Glomerular visceral epithelial cell (primary cell): ENCODE data around the gene ABCD1.

Experiments used
- DNase-seq: peaks from one replicate; pipeline ENCODE4 v3.0.0-alpha.2; 2016; ENCODE audit errors: extremely low spot score

Gene ABCD1

DNA sequence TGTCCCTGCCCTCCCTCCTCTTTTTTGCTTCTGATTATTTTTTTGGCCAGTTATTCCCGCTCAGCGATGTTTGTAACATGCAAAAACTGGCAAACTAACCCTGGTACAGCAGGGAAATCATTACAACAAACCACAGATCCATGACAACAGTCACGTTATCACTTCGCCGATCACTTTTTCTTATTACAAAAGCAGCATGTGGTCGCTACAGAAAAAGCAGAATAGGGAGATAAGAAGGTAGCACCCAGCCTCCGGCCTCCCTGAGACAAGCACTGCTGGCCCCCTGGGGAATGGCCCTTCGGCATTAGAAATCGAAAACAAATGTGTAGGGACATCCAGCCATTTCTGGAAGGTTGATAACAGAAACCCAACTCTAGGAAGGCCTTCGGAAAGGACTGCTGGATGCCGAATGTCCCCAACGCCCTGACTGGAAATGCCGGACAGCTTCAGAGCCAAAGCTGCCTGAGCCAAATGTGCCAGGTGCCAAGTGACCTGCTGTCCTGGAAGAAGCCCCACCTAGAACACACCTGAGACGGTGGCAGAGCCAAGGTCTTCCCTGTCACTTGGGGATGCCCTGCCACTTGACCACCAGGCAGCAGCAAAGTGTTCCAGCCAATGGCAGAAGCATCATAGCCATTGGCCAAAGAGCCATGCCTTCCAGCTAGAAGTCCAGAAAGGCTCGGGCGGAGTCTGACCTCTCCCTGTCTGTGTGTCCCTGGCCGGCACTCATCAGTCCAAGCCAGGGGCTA lies 66.6 kb downstream of the ABCD1 start:
- no peak for DNase-seq

DNA sequence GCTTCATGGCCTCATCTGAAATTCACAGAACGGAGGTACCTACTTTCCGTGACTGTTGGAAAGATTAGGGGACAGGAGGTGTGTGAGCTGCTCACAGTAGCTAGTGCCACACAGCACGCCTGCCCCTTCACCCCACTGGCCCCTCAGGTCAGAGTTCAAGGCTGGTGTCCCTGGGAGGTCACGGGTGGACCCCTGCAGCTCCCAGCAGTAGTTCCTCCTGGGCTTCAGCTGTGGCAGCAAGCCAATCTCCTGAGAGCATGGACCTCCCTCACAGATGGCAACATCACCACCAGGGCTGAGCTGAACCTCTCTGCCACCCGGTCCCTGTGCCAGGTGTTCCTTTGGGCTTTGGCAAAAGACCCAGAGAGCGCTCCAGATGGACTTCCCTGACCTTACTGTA lies 67.7 kb downstream of the ABCD1 start:
- DNase-seq, result no peak

DNA sequence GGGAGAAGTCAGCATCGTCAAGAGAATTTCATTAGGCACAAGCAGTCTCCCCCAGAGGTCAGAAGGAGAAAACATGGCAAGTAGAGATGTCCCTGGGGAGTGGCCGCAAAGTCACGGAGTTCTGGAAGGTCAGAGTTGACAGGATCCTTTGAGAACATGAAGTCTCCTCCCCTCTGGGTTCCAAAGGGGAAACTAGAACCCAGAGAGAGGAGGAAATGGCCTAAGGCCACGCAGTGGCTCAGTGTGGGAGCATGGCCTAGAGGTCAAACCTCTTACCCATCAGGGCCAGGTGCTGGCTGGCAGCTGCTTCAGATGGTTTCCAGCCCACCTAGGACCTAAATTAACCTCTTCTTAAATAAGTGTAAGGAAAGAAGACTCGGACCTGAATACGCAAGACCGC lies 68.6 kb downstream of the ABCD1 start:
- no peak for DNase-seq
